GM13977 (cell line): ENCODE results near the gene DERL2.

ENCODE experiments used
- DNase-seq: peaks from one replicate; pipeline ENCODE4 v3.0.0; 2012; ENCODE audit warnings: low spot score
- in situ Hi-C: fragments of 300-500 bp; cut with MboI; formaldehyde crosslinking; loops from one replicate; pipeline ENCODE4 v1.12.0; 2022; ENCODE audit warnings: low sequenced_read_pairs, low pct_unique_long_range_greater_than_20kb, mixed read lengths, inconsistent platforms; ENCODE audit not compliant: unreplicated experiment
- TF ChIP-seq, protein P1 (sequence below): IDR thresholded peaks from 2 replicates; pipeline ENCODE4 v1.5.1; 2012; ENCODE audit warnings: mild to moderate bottlenecking, control low read depth; ENCODE audit not compliant: insufficient read depth; ENCODE audit errors: extremely low read depth, missing control alignments

Gene DERL2

DNA sequence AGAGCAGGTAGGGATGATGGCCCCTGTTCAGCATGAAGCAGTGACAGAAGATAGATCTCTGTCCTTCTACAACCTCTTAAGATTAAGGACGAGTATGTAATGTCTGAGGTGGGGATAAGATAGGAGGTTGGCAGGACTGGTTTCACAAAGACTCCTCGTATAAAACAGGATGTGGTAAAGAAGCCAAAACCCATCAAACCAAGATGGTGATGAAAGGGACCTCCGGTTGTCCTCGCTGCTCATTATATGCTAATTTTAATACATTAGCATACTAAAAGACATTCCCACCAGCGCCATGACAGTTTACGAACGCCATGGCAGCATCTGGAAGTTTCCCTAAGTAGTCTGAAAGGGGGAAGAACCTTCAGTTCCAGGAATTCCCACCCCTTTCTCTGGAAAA lies 27.6 kb upstream of the DERL2 start:
- TF ChIP-seq, protein P1, sequence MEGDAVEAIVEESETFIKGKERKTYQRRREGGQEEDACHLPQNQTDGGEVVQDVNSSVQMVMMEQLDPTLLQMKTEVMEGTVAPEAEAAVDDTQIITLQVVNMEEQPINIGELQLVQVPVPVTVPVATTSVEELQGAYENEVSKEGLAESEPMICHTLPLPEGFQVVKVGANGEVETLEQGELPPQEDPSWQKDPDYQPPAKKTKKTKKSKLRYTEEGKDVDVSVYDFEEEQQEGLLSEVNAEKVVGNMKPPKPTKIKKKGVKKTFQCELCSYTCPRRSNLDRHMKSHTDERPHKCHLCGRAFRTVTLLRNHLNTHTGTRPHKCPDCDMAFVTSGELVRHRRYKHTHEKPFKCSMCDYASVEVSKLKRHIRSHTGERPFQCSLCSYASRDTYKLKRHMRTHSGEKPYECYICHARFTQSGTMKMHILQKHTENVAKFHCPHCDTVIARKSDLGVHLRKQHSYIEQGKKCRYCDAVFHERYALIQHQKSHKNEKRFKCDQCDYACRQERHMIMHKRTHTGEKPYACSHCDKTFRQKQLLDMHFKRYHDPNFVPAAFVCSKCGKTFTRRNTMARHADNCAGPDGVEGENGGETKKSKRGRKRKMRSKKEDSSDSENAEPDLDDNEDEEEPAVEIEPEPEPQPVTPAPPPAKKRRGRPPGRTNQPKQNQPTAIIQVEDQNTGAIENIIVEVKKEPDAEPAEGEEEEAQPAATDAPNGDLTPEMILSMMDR, result no peak
- DNase-seq, result no peak
- in situ Hi-C loops, result no loop called here

GRCh38 chr17:5511401-5512225 lies 25.6 kb upstream of the DERL2 start:
- TF ChIP-seq, protein P1, result no peak
- in situ Hi-C loops, result no loop called here
- DNase-seq, result no peak

- in situ Hi-C loops, result no loop called here
- TF ChIP-seq, protein P1, result no peak
- no peak for DNase-seq
Measured at GRCh38 chr17:5510771-5511170, 24.8 kb upstream of the DERL2 start.

GRCh38 chr17:5509482-5509881 lies 23.5 kb upstream of the DERL2 start:
- no peak for DNase-seq
- TF ChIP-seq, protein P1, result no peak
- in situ Hi-C loops, result no loop called here

DNA sequence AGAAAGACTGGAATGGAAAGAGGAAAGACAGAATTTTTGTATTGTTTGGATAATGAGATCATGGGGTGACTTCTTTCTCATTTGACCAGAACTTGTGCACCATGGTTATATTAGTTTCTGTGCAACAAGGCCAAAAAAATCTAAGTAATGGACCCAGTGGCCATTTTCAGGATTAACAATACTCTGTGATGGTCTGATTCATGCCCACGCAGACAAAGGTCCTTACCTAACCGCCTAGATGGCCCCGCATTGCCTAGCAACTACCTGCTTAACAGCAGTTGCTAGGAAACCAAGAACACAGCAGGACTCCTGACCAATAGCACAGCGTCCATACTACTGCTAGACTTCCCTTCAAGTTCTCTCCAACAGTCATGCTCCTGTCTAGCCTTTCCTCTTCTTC lies 22.8 kb upstream of the DERL2 start:
- in situ Hi-C loops, result no loop called here
- TF ChIP-seq, protein P1, result no peak
- DNase-seq, result no peak

- in situ Hi-C loops, result no loop called here
- no peak for DNase-seq
- TF ChIP-seq, protein P1, result no peak
Measured at GRCh38 chr17:5506307-5506706, 20.3 kb upstream of the DERL2 start.

- TF ChIP-seq, protein P1, result no peak
- DNase-seq, result no peak
- in situ Hi-C loops, result no loop called here
Measured at GRCh38 chr17:5502552-5502951, 16.6 kb upstream of the DERL2 start.
